Fibroblast of skin of right biceps (primary cell): ENCODE data around the gene MAP3K12.
"Not testable (repeated sequence)": the region's sequence is repeated elsewhere in the genome, so short reads cannot be mapped to it uniquely, and the experiment has no call there.

Experiments
- DNase-seq: peaks from one replicate; pipeline ENCODE4 v3.0.0-alpha.2; 2013

MAP3K12 gene

GRCh38 chr12:53466640-53467039, 32.6 kb downstream of the MAP3K12 start:
- no peak for DNase-seq

GRCh38 chr12:53465679-53466078, 33.6 kb downstream of the MAP3K12 start:
- DNase-seq = no peak

- DNase-seq = no peak
These were observed 34.4 kb downstream of the MAP3K12 start for GRCh38 chr12:53464685-53465418.

GRCh38 chr12:53463802-53464560, 35.3 kb downstream of the MAP3K12 start:
- no peak for DNase-seq

GRCh38 chr12:53462935-53463334, 36.3 kb downstream of the MAP3K12 start:
- no peak for DNase-seq

GRCh38 chr12:53461591-53461990, 37.7 kb downstream of the MAP3K12 start:
- no peak for DNase-seq

- no peak for DNase-seq
These were observed 38.2 kb downstream of the MAP3K12 start for GRCh38 chr12:53461059-53461458.

- no peak for DNase-seq
These were observed 40.2 kb downstream of the MAP3K12 start for GRCh38 chr12:53459097-53459496.

GRCh38 chr12:53456654-53457366, 42.4 kb downstream of the MAP3K12 start:
- DNase-seq = no peak

GRCh38 chr12:53454707-53455106, 44.6 kb downstream of the MAP3K12 start:
- no peak for DNase-seq

- DNase-seq = no peak
These were observed 45.2 kb downstream of the MAP3K12 start for GRCh38 chr12:53453953-53454640.

- peak; percentile 86 for DNase-seq
These were observed 46.8 kb downstream of the MAP3K12 start for GRCh38 chr12:53452159-53453077.

- DNase-seq = peak; percentile 100
These were observed 47.5 kb downstream of the MAP3K12 start, which contains the start of gene PCBP2 for GRCh38 chr12:53451661-53452158. Gene PCBP2 (plus strand): TSS chr12:53452102. CDS start chr12:53454801, 2,699 bp downstream.

GRCh38 chr12:53450936-53451335, 48.3 kb downstream of the MAP3K12 start:
- DNase-seq = no peak

GRCh38 chr12:53444593-53445325, 54.5 kb downstream of the MAP3K12 start:
- not testable (repeated sequence) for DNase-seq

- no peak for DNase-seq
These were observed 55.3 kb downstream of the MAP3K12 start for GRCh38 chr12:53443955-53444354.

GRCh38 chr12:53441040-53441833, 58.0 kb downstream of the MAP3K12 start, which contains the start of gene PRR13:
Gene PRR13 (plus strand): TSS chr12:53441734. CDS start chr12:53442715, 981 bp downstream.
- DNase-seq = peak; percentile 100

GRCh38 chr12:53439582-53439981, 59.7 kb downstream of the MAP3K12 start:
- DNase-seq = not testable (repeated sequence)

- DNase-seq = not testable (repeated sequence)
These were observed 63.9 kb downstream of the MAP3K12 start for GRCh38 chr12:53435326-53435725.

- peak; percentile 38 for DNase-seq
These were observed 68.1 kb downstream of the MAP3K12 start for GRCh38 chr12:53431187-53431586.
